Measurements from ENCODE around the gene PPM1M.

Gene PPM1M

GRCh38 chr3:52228751-52229291 lies 16.7 kb upstream of the PPM1M start:
- TF ChIP-seq CTCF (IDR thresholded peaks at IDR 0.05) = no peak
- H3K36me3 ChIP-seq = peaks cover 76% of the 10 kb centered on the region

GRCh38 chr3:52229656-52230055 lies 15.9 kb upstream of the PPM1M start:
- Histone ChIP-seq H3K27ac (no peak overlapping the region), H3K4me1 (ENCODE audit: control insufficient read depth in 1 of 2, insufficient read depth in 1 of 2, low read depth in 1 of 2, low read length in 1 of 2) (peaks cover 37 to 40% of the 10 kb centered on the region in 2 experiments), H3K36me3 (peaks cover 78% of the 10 kb centered on the region), H3K9me3 (no peaks in the 10 kb centered on the region), H3K27me3 (no peaks in the 10 kb centered on the region), H3K4me3 (ENCODE audit: low read depth in 1 of 2, low read length in 1 of 2) (no peak overlapping the region)
- TF ChIP-seq CTCF (IDR thresholded peaks at IDR 0.05) = no peak

More at GRCh38 chr3:52228751-52229291, 16.7 kb upstream of the PPM1M start:
- H3K27me3 ChIP-seq = no peaks in the 10 kb centered on the region
- H3K27ac ChIP-seq = no peak overlapping the region
- H3K4me3 ChIP-seq (ENCODE audit: low read depth in 1 of 2, low read length in 1 of 2) = no peak overlapping the region
- no peaks in the 10 kb centered on the region for H3K9me3 ChIP-seq
- H3K4me1 ChIP-seq (ENCODE audit: control insufficient read depth in 1 of 2, insufficient read depth in 1 of 2, low read depth in 1 of 2, low read length in 1 of 2) = peaks cover 32 to 41% of the 10 kb centered on the region in 2 experiments

- Histone ChIP-seq H3K4me1 (ENCODE audit: control insufficient read depth in 1 of 2, insufficient read depth in 1 of 2, low read depth in 1 of 2, low read length in 1 of 2) (peaks cover 34 to 40% of the 10 kb centered on the region in 2 experiments), H3K9me3 (no peaks in the 10 kb centered on the region), H3K36me3 (peaks cover 86% of the 10 kb centered on the region), H3K27me3 (no peaks in the 10 kb centered on the region), H3K27ac (no peak overlapping the region), H3K4me3 (ENCODE audit: low read depth in 1 of 2, low read length in 1 of 2) (no peak overlapping the region)
- no peak for TF ChIP-seq CTCF (IDR thresholded peaks at IDR 0.05)
Observed at GRCh38 chr3:52230461-52230860, 15.1 kb upstream of the PPM1M start.

- H3K36me3 ChIP-seq = peaks cover 91% of the 10 kb centered on the region
- H3K4me1 ChIP-seq (ENCODE audit: control insufficient read depth in 1 of 2, insufficient read depth in 1 of 2, low read depth in 1 of 2, low read length in 1 of 2) = peaks cover 34 to 40% of the 10 kb centered on the region in 2 experiments
- H3K4me3 ChIP-seq (ENCODE audit: low read depth in 1 of 2, low read length in 1 of 2) = peak overlapping the region in 1 of 2 experiments; percentile 3
- TF ChIP-seq CTCF (IDR thresholded peaks at IDR 0.05) = no peak
- no peaks in the 10 kb centered on the region for H3K27me3 ChIP-seq
- H3K9me3 ChIP-seq = no peaks in the 10 kb centered on the region
- peak overlapping the region; percentile 52 for H3K27ac ChIP-seq
Observed at GRCh38 chr3:52230889-52231499, 14.6 kb upstream of the PPM1M start.

GRCh38 chr3:52231502-52232278 lies 13.9 kb upstream of the PPM1M start:
- Histone ChIP-seq H3K27ac (peak overlapping the region; percentile 52), H3K27me3 (no peaks in the 10 kb centered on the region), H3K36me3 (peaks cover 91% of the 10 kb centered on the region), H3K4me1 (ENCODE audit: control insufficient read depth in 1 of 2, insufficient read depth in 1 of 2, low read depth in 1 of 2, low read length in 1 of 2) (peaks cover 34 to 40% of the 10 kb centered on the region in 2 experiments), H3K9me3 (no peaks in the 10 kb centered on the region), H3K4me3 (ENCODE audit: low read depth in 1 of 2, low read length in 1 of 2) (peak overlapping the region in 1 of 2 experiments; percentile 3)
- peak; percentile 94 for TF ChIP-seq CTCF (IDR thresholded peaks at IDR 0.05)

Measured in neutrophil (primary cell).